M059J (cell line): ENCODE results near the gene PMP22. TPM values are rescaled to one million over a fixed set of nuclear protein-coding genes. Genes with fewer than 3 reads are reported as not detected.
"Not testable (repeated sequence)": the region's sequence is repeated elsewhere in the genome, so short reads cannot be mapped to it uniquely, and the experiment has no call there.

Experiments used
- DNase-seq: peaks from one replicate; pipeline ENCODE4 v3.0.0-alpha.2; 2012; ENCODE audit warnings: low read depth
- total RNA-seq: library from RNA; depleted of rRNA; stranded (reverse); fragments of >200 nt; shearing (Covaris generic); gene quantifications from 2 replicates; pipeline ENCODE4 v1.2.3, GENCODE V29; 2014

PMP22 gene
- total RNA-seq, 1 experiment from 2014 or later: 20.0 TPM

GRCh38 chr17:15255713-15256454, 9.2 kb downstream of the PMP22 start:
- DNase-seq: peak; percentile 68

GRCh38 chr17:15250135-15250860, 14.8 kb downstream of the PMP22 start:
- DNase-seq: no peak

DNA sequence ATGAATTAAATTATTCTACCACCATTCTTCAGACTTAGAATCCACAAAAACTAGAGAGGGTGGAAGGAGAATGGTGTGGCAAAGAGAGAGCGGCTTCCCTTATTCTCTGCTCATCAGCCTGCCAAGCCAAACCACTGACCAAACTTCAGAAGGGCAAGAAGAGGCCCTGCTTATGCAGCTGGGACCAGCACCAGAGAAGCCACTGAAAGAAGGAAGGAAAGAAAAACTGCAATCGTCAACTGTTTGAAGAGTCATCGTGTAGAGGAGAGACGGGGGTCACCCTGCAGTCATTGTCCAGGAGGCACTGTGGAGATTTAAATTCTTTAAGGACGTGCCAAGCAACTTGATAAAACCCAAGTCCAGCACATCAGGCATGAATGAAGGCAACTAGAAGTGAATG, 15.6 kb downstream of the PMP22 start:
- DNase-seq: no peak

DNA sequence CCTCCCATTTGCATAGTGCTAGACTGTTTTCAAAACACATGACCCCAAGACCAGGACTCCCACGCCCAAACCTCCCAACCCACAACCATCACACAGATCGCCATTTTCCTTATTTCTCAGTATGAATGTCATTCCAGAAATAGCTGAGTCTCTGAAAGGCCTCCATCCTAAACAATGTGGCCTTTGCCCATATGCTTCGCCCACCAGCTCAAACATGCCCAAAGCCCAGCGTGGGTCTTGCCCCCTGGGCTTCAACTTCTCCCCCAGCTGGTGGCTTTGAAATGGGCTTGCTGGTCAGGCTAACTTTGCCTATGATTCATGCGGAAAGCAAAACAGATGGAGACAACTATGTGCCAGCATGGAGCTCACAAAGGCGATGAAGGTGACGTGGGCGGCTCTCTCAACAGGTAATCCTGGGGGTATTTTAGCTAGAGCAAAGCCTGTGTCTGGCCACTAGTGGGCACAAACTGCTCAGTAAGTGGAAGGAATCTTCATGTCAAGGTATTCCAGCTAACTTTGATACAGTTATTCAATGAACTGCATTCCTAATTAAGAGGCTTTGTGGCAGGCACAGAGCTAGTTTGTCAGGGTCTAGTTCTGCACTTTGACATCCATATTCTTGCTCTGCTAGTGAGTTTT, 17.1 kb downstream of the PMP22 start:
- DNase-seq: peak; percentile 20

DNA sequence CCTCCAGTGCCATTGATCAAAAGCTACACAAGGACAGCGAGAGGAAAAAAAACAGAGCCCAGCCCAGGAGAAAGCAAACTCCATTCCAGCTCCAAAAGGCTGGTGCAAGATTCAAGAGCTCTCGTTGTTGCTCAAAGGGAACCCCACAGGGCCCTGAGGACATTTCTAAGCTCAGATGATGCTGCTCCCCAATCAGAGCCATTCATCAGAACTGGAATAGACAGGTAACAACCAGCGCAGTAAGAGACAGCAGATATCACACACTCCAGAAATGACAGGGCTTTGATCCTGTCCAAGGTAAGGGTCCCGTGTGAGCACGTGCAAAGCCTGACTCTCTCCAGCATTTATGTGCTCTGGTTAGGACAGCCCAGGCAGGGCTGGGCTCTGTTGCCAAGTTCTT, 20.1 kb downstream of the PMP22 start:
- DNase-seq: no peak

DNA sequence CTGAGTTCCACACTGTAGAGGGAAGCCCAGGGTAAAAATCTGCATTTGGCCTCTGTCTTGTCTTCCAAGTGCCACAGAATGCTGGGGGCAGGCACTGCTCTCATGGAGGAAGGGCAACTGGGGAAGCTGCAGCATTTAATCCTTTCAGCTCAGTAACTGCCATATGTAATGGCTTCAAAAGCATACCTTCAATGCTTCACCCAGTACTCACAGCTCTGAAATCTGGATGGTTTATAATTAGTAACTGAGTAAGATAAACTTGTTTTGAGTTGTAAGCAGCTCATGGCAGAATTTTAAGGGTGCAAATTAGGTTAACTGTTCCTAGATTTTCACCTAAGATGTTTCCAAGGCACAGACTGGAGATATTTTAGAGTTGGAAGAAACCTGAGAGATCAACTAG, 24.5 kb downstream of the PMP22 start:
- DNase-seq: no peak

DNA sequence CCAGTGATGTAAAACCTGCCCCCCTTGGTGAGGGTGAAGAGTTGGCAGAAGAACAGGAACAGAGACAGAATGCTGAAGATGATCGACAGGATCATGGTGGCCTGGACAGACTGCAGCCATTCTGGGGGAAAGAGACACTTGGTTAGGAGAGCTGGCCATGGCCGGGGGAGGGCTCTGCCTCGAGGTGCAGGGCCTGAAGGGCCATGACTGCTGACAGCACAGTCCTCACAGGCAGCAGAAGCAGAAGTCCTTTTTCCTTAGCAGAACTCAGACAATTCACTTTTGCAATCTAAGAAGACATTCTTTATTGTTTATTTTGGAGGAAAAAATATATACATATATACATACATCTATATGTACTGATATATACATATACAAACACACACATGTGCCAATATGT, 25.6 kb downstream of the PMP22 start:
- DNase-seq: no peak

GRCh38 chr17:15238676-15239422, 26.3 kb downstream of the PMP22 start:
- DNase-seq: no peak

GRCh38 chr17:15238057-15238456, 27.1 kb downstream of the PMP22 start:
- no peak for DNase-seq

- DNase-seq: no peak
Observed at GRCh38 chr17:15237106-15237425, 28.1 kb downstream of the PMP22 start.

DNA sequence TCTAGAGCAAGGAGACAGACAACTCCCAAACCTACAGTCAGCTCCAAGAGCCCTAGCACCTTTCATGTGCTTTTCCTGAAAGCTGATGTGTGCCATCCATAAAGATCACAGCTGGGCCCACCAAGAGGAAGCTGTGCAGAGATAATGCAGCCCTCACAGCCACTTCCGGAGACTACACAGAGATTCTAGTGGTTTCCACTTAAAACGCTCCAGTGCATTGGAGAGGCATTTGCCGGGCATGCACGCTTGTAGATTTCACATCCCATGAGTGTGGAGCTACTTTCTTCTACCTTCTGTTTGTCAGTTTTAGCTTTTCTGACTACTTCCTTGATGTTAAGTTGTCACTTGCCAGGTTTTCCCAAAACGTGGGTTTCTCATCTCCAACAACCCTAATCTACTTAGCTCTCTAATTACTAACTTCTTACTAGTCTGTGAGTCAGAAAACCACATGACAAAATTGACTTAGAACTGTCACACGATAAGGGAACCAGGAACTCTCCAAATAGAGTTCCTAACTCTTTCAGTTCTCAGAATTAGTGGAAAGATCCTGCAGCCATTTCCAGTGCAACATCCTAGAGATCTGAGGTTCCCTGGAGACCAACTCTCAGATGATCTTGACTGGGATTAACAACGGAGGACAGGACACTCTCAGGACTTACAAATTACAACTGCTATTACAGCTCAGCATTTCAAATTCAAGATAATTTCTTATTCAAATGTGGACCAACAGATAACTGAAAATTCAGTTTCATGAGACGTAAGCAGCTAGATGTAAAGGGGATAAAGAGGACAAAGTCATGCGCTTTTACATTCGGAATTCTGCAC, 28.6 kb downstream of the PMP22 start:
- DNase-seq: peak; percentile 50

DNA sequence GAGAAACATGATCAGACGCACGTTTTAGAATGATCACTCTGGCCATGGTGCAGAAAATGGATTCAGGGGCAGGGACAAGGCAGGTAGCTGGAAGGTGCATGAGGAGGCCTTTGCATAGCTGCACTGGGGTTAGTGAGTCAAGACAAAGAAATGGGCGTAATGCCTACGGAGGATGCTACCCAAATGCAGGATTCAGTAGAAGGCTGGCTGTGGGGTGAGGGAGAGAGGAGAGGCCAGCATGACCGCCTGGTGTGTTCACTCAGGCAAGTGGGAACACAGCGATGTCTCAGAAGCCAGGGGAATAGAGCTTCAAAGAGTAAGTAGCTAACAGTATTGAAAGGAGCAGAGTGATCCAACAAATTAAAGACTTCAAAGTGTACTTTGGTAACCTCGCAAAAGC, 31.2 kb downstream of the PMP22 start:
- no peak for DNase-seq

DNA sequence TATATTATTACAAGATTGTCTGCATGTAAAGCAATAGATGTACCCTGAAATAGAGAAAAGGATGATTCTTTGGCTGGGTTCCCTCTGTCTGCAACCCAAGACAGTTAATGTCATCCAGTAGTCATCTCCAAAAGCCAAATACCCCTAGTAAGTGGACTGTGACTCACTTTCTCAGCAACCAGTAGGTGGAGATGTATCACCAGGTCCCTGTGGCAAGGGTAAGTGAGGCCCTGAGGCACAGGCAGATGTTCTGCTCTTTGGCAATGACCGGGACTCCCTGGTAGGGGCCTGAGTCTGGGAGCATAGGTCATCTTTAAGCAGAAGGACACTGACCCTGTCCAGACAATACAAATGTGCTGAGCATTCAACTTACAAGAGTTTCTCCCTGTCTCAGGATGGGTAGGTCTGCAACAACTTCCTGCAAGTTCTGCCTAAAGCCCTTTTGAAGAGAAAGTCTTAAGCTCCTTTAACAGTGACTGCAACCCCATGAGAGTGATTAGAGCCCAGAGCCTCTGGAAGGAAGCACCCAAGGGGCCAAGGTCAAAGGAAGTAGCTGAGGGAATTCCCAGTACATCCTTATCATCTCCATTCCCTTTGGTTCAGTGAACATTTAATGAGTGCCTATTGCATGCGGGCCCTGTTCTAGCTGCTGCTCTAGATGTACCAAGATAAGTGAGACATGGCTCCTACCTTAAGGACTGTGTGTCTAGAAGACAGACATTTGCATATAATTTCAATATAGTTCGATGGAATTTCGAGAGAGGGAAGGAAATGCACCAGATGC, 31.9 kb downstream of the PMP22 start:
- peak; percentile 54 for DNase-seq

GRCh38 chr17:15232517-15232915, 32.6 kb downstream of the PMP22 start:
- DNase-seq: no peak

DNA sequence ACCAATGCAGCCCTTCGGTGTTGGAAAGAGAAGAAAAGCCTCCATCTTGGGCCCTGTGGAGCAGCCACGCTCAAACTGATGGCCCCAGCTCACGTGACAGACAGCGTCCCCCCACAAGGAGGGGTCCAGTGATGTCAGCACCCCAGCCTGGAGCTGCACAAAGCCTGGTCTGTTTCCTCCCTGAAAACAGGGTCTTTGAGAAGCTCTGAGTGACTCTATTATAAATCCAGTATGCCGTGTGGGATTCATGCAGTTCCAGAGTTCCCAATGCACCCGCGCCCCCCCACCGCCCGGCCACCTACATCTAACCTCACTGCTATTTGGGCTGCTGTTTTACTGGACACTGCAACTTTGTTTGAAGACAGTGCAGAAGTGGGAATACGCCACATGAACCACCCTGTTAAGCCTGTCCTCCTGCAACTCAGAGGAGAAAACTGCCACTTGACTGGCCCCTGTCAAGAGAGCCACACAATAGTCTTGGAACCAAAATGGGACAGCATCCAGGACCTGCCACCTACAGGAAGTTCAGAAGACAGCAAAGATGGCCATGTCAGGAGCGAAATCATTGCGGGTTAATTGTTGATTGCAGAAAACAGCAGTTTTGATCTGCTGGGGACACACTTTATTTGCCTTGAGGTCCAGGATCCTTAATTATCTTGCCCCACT, 33.1 kb downstream of the PMP22 start:
- no peak for DNase-seq

- no peak for DNase-seq
Observed at GRCh38 chr17:15230866-15231265, 34.3 kb downstream of the PMP22 start.

DNA sequence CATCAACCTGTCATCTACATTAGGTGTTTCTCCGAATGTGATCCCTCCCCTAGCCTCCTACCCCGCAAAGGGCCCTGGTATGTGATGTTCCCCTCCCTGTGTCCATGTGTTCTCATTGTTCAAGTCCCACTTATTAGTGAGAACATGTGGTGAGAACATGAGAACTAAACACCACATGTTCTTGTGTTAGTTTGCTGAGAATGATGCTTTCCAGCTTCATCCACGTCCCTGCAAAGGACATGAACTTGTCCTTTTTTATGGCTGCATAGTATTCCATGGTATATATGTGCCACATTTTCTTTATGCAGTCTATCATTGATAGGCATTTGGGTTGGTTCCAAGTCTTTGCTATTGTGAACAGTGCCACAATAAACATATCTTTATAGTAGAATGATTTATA, 43.3 kb downstream of the PMP22 start:
- DNase-seq: not testable (repeated sequence)

DNA sequence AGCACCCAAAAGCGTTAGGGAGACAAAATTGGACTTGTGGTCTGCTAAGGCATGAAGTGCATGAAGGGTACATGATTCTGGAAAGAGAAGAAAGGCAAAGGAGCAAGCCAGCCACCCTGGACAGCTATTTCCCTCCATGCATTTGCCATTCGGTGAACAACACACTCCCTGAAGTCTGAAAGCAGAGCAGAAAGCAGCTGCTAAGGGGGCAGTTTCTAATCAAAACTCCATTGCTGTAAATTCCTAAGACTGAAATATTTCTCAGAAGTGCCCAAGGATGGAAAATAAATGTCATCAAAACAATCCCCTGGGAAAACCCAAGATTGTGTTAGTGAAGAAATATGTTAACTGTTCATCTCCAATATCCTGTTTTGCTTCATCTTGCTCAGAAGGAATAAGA, 44.3 kb downstream of the PMP22 start:
- no peak for DNase-seq

DNA sequence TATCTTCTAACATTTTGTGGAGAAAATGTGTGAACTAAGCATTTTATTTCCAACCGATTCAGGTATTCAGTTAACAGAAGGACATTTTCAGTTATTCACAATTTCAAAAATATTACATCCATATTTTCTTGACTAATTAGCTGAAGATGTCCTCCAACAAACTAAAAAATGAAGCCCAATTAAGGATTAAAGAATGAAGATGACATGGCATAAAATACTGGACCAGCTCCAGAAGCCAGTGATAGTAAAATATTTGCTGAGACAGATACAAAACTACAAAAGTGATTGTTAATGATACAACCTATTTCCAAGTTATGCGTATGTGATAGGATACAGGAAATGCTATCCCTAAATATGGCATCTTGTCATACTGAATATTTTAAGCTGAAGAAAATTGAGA, 48.6 kb downstream of the PMP22 start:
- no peak for DNase-seq
